Body of pancreas (tissue), 4 donors: ENCODE data around the gene RAVER1.

Source experiments
- POLR2A ChIP-seq, 3 donors: fragments of 450-650 bp; IDR thresholded peaks; one replicate each; pipeline ENCODE4 v1.6.1; 2016; ENCODE audit warnings: antibody characterized with exemption in 3 of 3, mild to moderate bottlenecking in 2 of 3
- TF ChIP-seq, protein P1 (sequence below), 7 experiments: fragments of 450-650 bp in 4 of 7; fragments of 200-600 bp in 3 of 7; sonication (generic) in 3 of 7; IDR thresholded peaks; one replicate each; pipeline ENCODE4 v1.5.1; 2016 to 2019; ENCODE audit warnings: antibody characterized with exemption in 7 of 7

DNA sequence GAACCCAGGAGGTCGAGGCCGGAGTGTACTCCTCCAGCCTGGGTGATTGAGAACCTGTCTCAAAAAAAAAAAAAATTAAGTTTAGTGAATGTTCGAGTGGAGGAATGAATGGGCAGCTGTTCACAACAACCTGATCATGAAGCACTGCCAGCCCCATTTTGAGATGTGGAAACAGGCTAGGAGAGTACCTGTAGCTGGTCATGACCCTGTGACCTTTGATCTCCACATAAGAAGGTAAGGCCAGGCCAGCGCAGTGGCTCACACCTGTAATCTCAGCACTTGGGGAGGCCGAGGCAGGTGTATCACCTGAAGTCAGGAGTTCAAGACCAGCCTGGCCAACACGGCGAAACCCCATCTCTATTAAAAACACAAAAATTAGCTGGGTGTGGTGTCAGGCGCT is 7.6 kb downstream of the RAVER1 start:
- TF ChIP-seq, protein P1, sequence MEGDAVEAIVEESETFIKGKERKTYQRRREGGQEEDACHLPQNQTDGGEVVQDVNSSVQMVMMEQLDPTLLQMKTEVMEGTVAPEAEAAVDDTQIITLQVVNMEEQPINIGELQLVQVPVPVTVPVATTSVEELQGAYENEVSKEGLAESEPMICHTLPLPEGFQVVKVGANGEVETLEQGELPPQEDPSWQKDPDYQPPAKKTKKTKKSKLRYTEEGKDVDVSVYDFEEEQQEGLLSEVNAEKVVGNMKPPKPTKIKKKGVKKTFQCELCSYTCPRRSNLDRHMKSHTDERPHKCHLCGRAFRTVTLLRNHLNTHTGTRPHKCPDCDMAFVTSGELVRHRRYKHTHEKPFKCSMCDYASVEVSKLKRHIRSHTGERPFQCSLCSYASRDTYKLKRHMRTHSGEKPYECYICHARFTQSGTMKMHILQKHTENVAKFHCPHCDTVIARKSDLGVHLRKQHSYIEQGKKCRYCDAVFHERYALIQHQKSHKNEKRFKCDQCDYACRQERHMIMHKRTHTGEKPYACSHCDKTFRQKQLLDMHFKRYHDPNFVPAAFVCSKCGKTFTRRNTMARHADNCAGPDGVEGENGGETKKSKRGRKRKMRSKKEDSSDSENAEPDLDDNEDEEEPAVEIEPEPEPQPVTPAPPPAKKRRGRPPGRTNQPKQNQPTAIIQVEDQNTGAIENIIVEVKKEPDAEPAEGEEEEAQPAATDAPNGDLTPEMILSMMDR (IDR thresholded peaks at IDR 0.05) = no peak
- TF ChIP-seq POLR2A (IDR thresholded peaks at IDR 0.05) = no peak
